ENCODE data around the gene LRRN2. TPM values are rescaled to one million over a fixed set of nuclear protein-coding genes. Genes with fewer than 3 reads are reported as not detected.

LRRN2 gene
- total RNA-seq (2022; extraction: Qiagen RNA extraction; ENCODE audit: low read depth), result 10.1 to 19.7 TPM (median 14.3 TPM) in 5 replicates

GRCh38 chr1:204685236-204686006, at the start of gene LRRN2:
Gene LRRN2, minus strand, starts transcription at chr1:204685738. Its CDS starts 65,746 bp downstream, at chr1:204619992.

Other genes with a start within 250 kb of the LRRN2 start
- 4.1 to 9.2 TPM (median 8.3 TPM) in 5 replicates for gene PIK3C2B, start 190.9 kb downstream of the LRRN2 start, total RNA-seq (2022; extraction: Qiagen RNA extraction; ENCODE audit: low read depth)
- gene MDM4, start 169.3 kb downstream of the LRRN2 start, total RNA-seq (2022; extraction: Qiagen RNA extraction; ENCODE audit: low read depth), result 2.8 to 7.9 TPM (median 6.0 TPM) in 5 replicates
- gene NFASC, start 185.1 kb upstream of the LRRN2 start, total RNA-seq (2022; extraction: Qiagen RNA extraction; ENCODE audit: low read depth), result 0.83 to 1.9 TPM (median 1.0 TPM) in 5 replicates

Measured in A549 treated with ZK216348 at 1 μM for 4 hours (cell line).